HepG2 (cell line): ENCODE measurements around the gene LMAN2. TPM values are rescaled to one million over a fixed set of nuclear protein-coding genes. Genes with fewer than 3 reads are reported as not detected.

ENCODE experiments used
- ARID3A ChIP-seq: IDR thresholded peaks from 2 replicates; pipeline ENCODE4 v1.6.1; 2012; ENCODE audit warnings: low read depth, low read length, improper control_type of control experiment
- DZIP1 ChIP-seq: sonication (generic); formaldehyde crosslinking; IDR thresholded peaks from 2 replicates; pipeline ENCODE4 v1.5.0; 2020; ENCODE audit warnings: mild to moderate bottlenecking, missing genetic modification reagents
- GATA4 ChIP-seq: sonication (generic); IDR thresholded peaks from 2 replicates; pipeline ENCODE4 v1.6.1; 2016; ENCODE audit warnings: antibody characterized with exemption, low read depth, borderline replicate concordance
- MAZ ChIP-seq, 2 experiments: sonication (generic) in 1 of 2; formaldehyde crosslinking in 1 of 2; IDR thresholded peaks; 2 replicates each; pipeline versions ENCODE4 v1.5.0 to v1.6.1; 2012 to 2020; ENCODE audit warnings: low read depth in 2 of 2, mild to moderate bottlenecking in 2 of 2, borderline replicate concordance in 1 of 2, improper control_type of control experiment in 1 of 2, low read length in 1 of 2, missing genetic modification reagents in 1 of 2, moderate library complexity in 1 of 2
- MIXL1 ChIP-seq: IDR thresholded peaks from 2 replicates; pipeline ENCODE4 v1.6.1; 2016
- NPAS2 ChIP-seq: sonication (generic); formaldehyde crosslinking; IDR thresholded peaks from 2 replicates; pipeline ENCODE4 v1.8.0; 2022; ENCODE audit warnings: mild to moderate bottlenecking, missing genetic modification reagents, borderline replicate concordance
- PLRG1 ChIP-seq: fragments of 450-650 bp; conservative IDR thresholded peaks from 2 replicates; pipeline ENCODE4 v1.6.1; 2016
- SMC3 ChIP-seq: IDR thresholded peaks from 2 replicates; pipeline ENCODE4 v1.6.1; 2011; ENCODE audit warnings: low read length, improper control_type of control experiment
- SP4 ChIP-seq: sonication (generic); formaldehyde crosslinking; IDR thresholded peaks from 2 replicates; pipeline ENCODE4 v1.8.1; 2023; ENCODE audit warnings: mild to moderate bottlenecking, missing genetic modification reagents
- ZFP37 ChIP-seq: sonication (generic); formaldehyde crosslinking; IDR thresholded peaks from 2 replicates; pipeline ENCODE4 v1.4.0; 2020; ENCODE audit warnings: missing genetic modification reagents, borderline replicate concordance
- ZKSCAN8 ChIP-seq: IDR thresholded peaks from 2 replicates; pipeline ENCODE4 v1.6.1; 2016; ENCODE audit warnings: borderline replicate concordance, missing genetic modification reagents, missing compliant biosample characterization
- ZNF253 ChIP-seq: sonication (generic); formaldehyde crosslinking; IDR thresholded peaks from 2 replicates; pipeline ENCODE4 v1.8.0; 2022; ENCODE audit warnings: mild to moderate bottlenecking, missing genetic modification reagents, borderline replicate concordance
- ZNF33A ChIP-seq: sonication (generic); formaldehyde crosslinking; IDR thresholded peaks from 2 replicates; pipeline ENCODE4 v1.5.1; 2020; ENCODE audit warnings: missing genetic modification reagents, mild to moderate bottlenecking, moderate library complexity, borderline replicate concordance
- ZNF343 ChIP-seq: sonication (generic); formaldehyde crosslinking; IDR thresholded peaks from 2 replicates; pipeline ENCODE4 v1.4.0; 2020; ENCODE audit warnings: mild to moderate bottlenecking, missing genetic modification reagents
- ZNF598 ChIP-seq: sonication (generic); formaldehyde crosslinking; IDR thresholded peaks from 2 replicates; pipeline ENCODE4 v1.5.1; 2020; ENCODE audit warnings: mild to moderate bottlenecking, missing genetic modification reagents, borderline replicate concordance
- ZNF615 ChIP-seq: sonication (generic); formaldehyde crosslinking; IDR thresholded peaks from 2 replicates; pipeline ENCODE4 v1.5.0; 2020; ENCODE audit warnings: mild to moderate bottlenecking, missing genetic modification reagents, borderline replicate concordance
- ZNF616 ChIP-seq: sonication (generic); formaldehyde crosslinking; IDR thresholded peaks from 2 replicates; pipeline ENCODE4 v1.5.0; 2020; ENCODE audit warnings: low read depth, mild to moderate bottlenecking, missing genetic modification reagents
- ZNF644 ChIP-seq: IDR thresholded peaks from 2 replicates; pipeline ENCODE4 v1.6.1; 2016; ENCODE audit warnings: low read depth
- ZNF703 ChIP-seq: sonication (generic); formaldehyde crosslinking; IDR thresholded peaks from 2 replicates; pipeline ENCODE4 v1.5.1; 2020; ENCODE audit warnings: missing genetic modification reagents, mild to moderate bottlenecking, moderate library complexity, borderline replicate concordance
- ZNF816 ChIP-seq: sonication (generic); formaldehyde crosslinking; IDR thresholded peaks from 2 replicates; pipeline ENCODE4 v1.8.0; 2022; ENCODE audit warnings: missing genetic modification reagents, mild to moderate bottlenecking, borderline replicate concordance
- ZSCAN20 ChIP-seq: sonication (generic); formaldehyde crosslinking; IDR thresholded peaks from 2 replicates; pipeline ENCODE4 v1.4.0; 2020; ENCODE audit warnings: missing genetic modification reagents, mild to moderate bottlenecking, borderline replicate concordance
- ZSCAN25 ChIP-seq: sonication (generic); formaldehyde crosslinking; IDR thresholded peaks from 2 replicates; pipeline ENCODE4 v1.8.0; 2022; ENCODE audit warnings: mild to moderate bottlenecking, missing genetic modification reagents
- polyA plus RNA-seq, 8 experiments: library from polyadenylated mRNA; depleted of rRNA in 3 of 8; stranded (reverse) in 7 of 8; unstranded in 1 of 8; fragments of >200 nt; fragmentation: Illumina TruSeq in 4 of 8; extraction: Trizol in 4 of 8; gene quantifications; 2 replicates each; pipeline versions ENCODE4 v1.2.1 to v1.2.3, GENCODE V29; 2011 to 2016; ENCODE audit warnings: low read depth in 4 of 8, missing spikeins in 1 of 8, mixed read lengths in 1 of 8; ENCODE audit not compliant: insufficient read depth in 1 of 8
- total RNA-seq, 5 experiments: library from RNA; depleted of rRNA; stranded (reverse); fragments of >200 nt; fragmentation: Illumina TruSeq; extraction: Trizol; gene quantifications; 2 replicates each; pipeline ENCODE4 v1.2.3, GENCODE V29; 2016; ENCODE audit warnings: low read depth in 1 of 5
- TF ChIP-seq, protein P1 (sequence below): sonication (generic); formaldehyde crosslinking; IDR thresholded peaks from 2 replicates; pipeline ENCODE4 v1.5.1; 2020; ENCODE audit warnings: missing genetic modification reagents, mild to moderate bottlenecking, borderline replicate concordance

Gene LMAN2
- total and polyA plus RNA-seq, 2 of the 13 experiments (the other 11 are each of a cell fraction or from before 2014, with no cell fraction given) = 191 to 197 TPM

DNA sequence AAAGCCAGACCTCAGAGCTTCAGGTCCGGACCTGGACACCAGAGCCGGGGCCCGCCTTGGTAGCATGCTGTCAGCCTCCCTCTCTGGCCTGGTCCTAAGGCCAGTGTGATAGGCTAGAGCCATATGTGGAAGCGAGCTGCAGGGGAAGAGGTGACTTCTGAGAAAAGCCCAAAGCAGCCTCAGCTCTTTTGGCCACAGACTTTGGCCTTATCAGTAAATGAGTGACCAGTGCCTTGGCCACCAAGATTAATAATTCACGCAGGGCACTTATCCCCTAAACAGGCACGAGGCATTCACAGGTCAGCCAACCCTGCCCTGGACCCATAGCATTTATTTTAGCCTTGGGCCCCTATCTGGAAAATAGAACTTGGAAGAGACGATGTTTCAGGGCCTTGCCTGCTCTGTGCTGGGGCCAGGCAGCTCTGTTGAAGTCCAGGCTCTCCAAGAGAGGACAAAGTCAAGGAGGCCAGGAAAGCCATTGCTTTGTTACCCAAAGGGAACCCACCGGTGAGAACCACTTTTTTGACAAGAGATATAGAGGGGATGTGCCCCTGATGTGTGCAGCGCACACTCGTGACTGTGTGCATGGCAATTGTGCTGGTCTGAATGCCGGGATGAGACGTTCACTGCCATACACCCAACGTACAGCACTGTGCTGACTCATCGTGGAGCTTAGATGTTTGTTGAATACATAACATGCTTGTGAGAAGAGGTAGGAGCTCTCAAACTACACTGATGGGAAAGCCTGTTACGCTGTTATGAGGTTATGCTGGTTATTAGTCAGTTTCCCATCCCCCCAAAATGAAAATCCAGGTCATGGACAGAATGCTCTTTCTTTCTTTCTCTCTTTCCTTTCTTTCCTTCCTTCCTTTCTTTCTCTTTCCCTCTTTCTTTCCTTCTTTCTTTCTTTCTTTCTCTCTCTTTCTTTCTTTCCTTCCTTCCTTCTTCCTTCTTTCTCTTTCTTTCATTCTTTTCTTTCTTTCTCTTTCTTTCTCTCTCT, 27.7 kb upstream of the LMAN2 start (continued):
- TF ChIP-seq ZKSCAN8 (CRISPR knock-in tag) (0 out of 2 replicates have a peak, but pooled peaks have one; percentile 55), ARID3A (peak; percentile 95), ZSCAN20 (CRISPR knock-in tag) (0 out of 2 replicates have a peak, but pooled peaks have one; percentile 50), GATA4 (peak; percentile 86; the same call in 1 of the 2 replicates), ZNF33A (no peak), ZFP37 (0 out of 2 replicates have a peak, but pooled peaks have one; percentile 46), ZNF598 (CRISPR knock-in tag) (no peak; the same call in 1 of the 2 replicates), NPAS2 (CRISPR knock-in tag) (no peak), PLRG1 (no peak), ZNF343 (CRISPR knock-in tag) (peak; percentile 27; the same call in 1 of the 2 replicates), ZNF615 (CRISPR knock-in tag) (no peak), DZIP1 (CRISPR knock-in tag) (no peak), ZNF616 (CRISPR knock-in tag) (no peak), ZNF703 (CRISPR knock-in tag) (no peak), MAZ (IDR thresholded peaks at IDR 0.05; ENCODE audit: borderline replicate concordance, low read depth, low read length) (no peak), MAZ (CRISPR knock-in tag; IDR thresholded peaks at IDR 0.05; ENCODE audit: low read depth) (peak; percentile 69), SMC3 (no peak; the same call in 1 of the 2 replicates), ZSCAN25 (CRISPR knock-in tag) (peak; percentile 61; the same call in 1 of the 2 replicates), ZNF253 (CRISPR knock-in tag) (no peak), SP4 (CRISPR knock-in tag) (peak; percentile 79), MIXL1 (CRISPR knock-in tag) (peak; percentile 91), ZNF644 (CRISPR knock-in tag) (0 out of 2 replicates have a peak, but pooled peaks have one; percentile 20), ZNF816 (no peak; the same call in 1 of the 2 replicates)
- TF ChIP-seq, protein P1, sequence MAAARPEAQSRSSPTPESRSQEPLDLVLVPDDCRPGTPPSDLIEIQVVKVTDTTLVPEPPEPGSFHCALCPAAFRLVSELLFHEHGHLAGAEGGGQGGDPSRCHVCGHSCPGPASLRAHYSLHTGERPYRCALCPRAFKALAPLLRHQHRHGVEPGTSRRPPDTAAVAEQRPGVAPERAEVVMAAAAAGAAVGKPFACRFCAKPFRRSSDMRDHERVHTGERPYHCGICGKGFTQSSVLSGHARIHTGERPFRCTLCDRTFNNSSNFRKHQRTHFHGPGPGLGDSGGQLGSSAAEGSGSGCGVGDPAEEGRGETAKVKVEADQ (CRISPR knock-in tag) = 0 out of 2 replicates have a peak, but pooled peaks have one; percentile 56
